Measurements from ENCODE around the gene MTA1.

GRCh38 chr14:105461903-105462302 is 42.3 kb downstream of the MTA1 start:
- TF ChIP-seq POLR2A (IDR thresholded peaks at IDR 0.05; ENCODE audit: low read depth, low read length) (no peak), POLR2AphosphoS5 (IDR thresholded peaks at IDR 0.05; ENCODE audit: low read depth, low read length) (no peak)

All from GM12891 (cell line).